ENCODE results near the gene PCLAF. TPM values are rescaled to one million over a fixed set of nuclear protein-coding genes. Genes with fewer than 3 reads are reported as not detected.

The PCLAF gene
- total and polyA plus RNA-seq, 7 experiments from 2014 or later = 0.85 to 58.7 (median 1.2) TPM; not detected in 2

DNA sequence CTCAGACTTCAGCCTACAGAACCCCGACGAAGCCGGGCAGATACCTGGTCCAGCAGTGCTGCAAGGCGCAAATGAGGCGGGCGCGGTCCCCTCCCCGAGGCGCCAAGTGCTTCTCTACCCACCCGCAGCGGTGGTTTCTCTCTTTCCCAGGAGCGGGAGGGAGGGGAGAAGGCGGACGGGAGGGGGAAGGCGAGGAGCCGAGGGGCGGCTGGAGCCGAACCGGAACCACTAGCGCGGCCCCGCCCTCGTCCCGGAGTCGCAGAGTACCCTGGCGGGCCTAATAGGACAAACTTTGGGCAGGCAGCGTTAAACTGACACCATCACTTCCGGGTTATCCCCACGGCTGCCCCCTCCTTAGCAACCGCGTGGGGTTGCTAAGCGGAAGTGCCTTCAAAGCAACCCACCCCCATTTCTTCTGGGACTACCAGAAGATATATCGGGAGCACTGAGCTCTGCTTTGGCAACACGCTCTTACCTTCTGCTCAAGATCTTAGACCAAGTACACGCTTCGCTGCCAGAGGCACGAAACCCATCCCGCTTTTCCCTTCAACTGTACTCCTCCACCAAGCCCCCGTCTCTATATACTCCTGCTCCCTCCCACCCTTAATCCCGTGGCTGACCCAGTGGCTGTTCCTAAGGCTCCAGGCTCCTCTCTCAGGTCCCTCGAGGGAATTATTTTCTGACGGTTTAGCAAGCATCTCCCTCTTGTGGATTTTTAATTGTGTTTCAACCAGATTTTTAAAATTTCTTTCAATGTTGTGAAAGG lies 25.1 kb downstream of the PCLAF start, which contains the start of gene CSNK1G1:
Gene CSNK1G1, minus strand, starts transcription at position 230 of the 766 bp plus-strand sequence. CDS start 55,674 bp downstream, outside the sequence.
- H3K36me3 Mint-ChIP-seq = no peaks in the 10 kb centered on the region
- POLR2A ChIA-PET = interaction anchor here (0.5 to 1.6 kb wide), 6 partner anchors 14 to 351 kb away, joined by 3 to 12 read pairs (median 3); partner anchors contain the start of gene TRIP4
- no peaks in the 10 kb centered on the region for H3K27me3 Mint-ChIP-seq
- CTCF ChIA-PET = interaction anchor here (1.2 kb wide), 1 partner anchor 295 kb away, joined by 3 read pairs; no protein-coding TSS in a partner anchor
- DNase-seq = peak; percentile 73 to 94 (median 89)
- Histone ChIP-seq H3K36me3 (ENCODE audit: control insufficient read depth in 2 of 3, insufficient read depth in 3 of 3, low read length in 3 of 3) (peaks cover 0 to 8% (median 0%) of the 10 kb centered on the region in 3 experiments), H3K4me1 (ENCODE audit: control insufficient read depth in 2 of 2, insufficient read depth in 2 of 2, low read length in 2 of 2) (peaks cover 9 to 10% of the 10 kb centered on the region in 2 donors), H3K27ac (ENCODE audit: low read depth, low read length) (peak within 1 kb of the TSS; percentile 73), H3K27me3 (ENCODE audit: control insufficient read depth in 2 of 2, insufficient read depth in 2 of 2, low read length in 2 of 2) (no peaks in the 10 kb centered on the region), H3K9me3 (ENCODE audit: control insufficient read depth in 2 of 3, low read length in 3 of 3) (no peaks in the 10 kb centered on the region), H3K4me3 (ENCODE audit: low read length) (peak within 1 kb of the TSS; percentile 90)
- peaks cover 14 to 22% (median 18%) of the 10 kb centered on the region in 7 donors for H3K4me1 Mint-ChIP-seq
- intact Hi-C loops (cut with micrococcal nuclease) = loop anchor here (1.0 to 2.0 kb wide), 7 partner anchors 25 to 538 kb away; partner anchors contain the start of genes PCLAF (in 2 of the 2), PPIB (in 2 of the 2), TRIP4 (in 2 of the 2) and CIAO2A (in 1 of the 2)
- peak within 1 kb of the TSS; percentile 78 to 93 (median 92) for H3K27ac Mint-ChIP-seq
- H3K4me3 Mint-ChIP-seq = peak within 1 kb of the TSS; percentile 90 to 97 (median 92)
- peak; percentile 100 for ATAC-seq
- H3K9me3 Mint-ChIP-seq = no peaks in the 10 kb centered on the region

DNA sequence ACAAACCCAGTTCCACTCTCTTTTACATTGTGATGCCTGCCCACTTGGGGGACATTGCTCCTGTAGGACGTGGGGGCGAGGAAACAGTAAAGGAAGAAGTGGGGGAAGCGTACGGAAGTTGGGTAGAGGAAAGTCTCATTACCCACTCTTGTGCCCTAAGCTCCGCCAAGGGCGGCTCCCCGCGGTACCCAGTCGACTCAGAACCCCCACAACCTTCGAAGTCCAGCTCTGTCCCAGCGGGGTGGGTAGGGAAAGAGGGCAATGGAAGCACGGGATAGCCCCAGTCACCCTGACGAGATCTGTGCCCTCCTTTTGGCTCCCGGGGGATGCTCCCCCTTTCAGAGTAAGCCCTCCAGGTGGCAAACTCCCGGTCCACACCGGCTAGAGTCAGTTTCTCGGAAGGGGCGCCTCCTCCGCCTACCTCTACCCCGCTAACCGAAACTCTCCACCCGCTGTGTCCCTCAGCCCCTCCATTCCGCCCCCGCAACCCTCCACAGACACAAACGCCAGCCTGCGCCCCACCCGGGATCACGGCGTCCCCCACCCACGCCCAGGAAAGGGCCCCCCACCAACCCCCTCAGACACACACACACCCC lies 25.8 kb downstream of the PCLAF start:
- DNase-seq (peak in 7 of 9 donors; percentile 3 to 64 (median 15)), ATAC-seq (peak; percentile 23)
- intact Hi-C loops (cut with micrococcal nuclease) = no loop called here
- POLR2A ChIA-PET = interaction anchor here (0.6 to 1.6 kb wide), 3 partner anchors 31 to 101 kb away, joined by 3 to 12 read pairs (median 3); partner anchors contain the start of gene TRIP4
- Mint-ChIP-seq H3K4me1 (peaks cover 14 to 24% (median 20%) of the 10 kb centered on the region in 7 donors), H3K36me3 (no peaks in the 10 kb centered on the region), H3K27ac (peak overlapping the region; percentile 78 to 93 (median 92)), H3K9me3 (no peaks in the 10 kb centered on the region), H3K4me3 (peak overlapping the region; percentile 90 to 97 (median 92)), H3K27me3 (no peaks in the 10 kb centered on the region)
- Histone ChIP-seq H3K9me3 (ENCODE audit: control insufficient read depth in 2 of 3, low read length in 3 of 3) (no peaks in the 10 kb centered on the region), H3K36me3 (ENCODE audit: control insufficient read depth in 2 of 3, insufficient read depth in 3 of 3, low read length in 3 of 3) (peaks cover 0 to 8% (median 0%) of the 10 kb centered on the region in 3 experiments), H3K27ac (ENCODE audit: low read depth, low read length) (peak overlapping the region; percentile 73), H3K4me1 (ENCODE audit: control insufficient read depth in 2 of 2, insufficient read depth in 2 of 2, low read length in 2 of 2) (peaks cover 9 to 10% of the 10 kb centered on the region in 2 donors), H3K27me3 (ENCODE audit: control insufficient read depth in 2 of 2, insufficient read depth in 2 of 2, low read length in 2 of 2) (no peaks in the 10 kb centered on the region), H3K4me3 (ENCODE audit: low read length) (peak overlapping the region; percentile 90)
- CTCF ChIA-PET = interaction anchor here (1.2 kb wide), 1 partner anchor 296 kb away, joined by 3 read pairs; no protein-coding TSS in a partner anchor

- no peak for ATAC-seq
- Mint-ChIP-seq H3K4me1 (peaks cover 14 to 24% (median 20%) of the 10 kb centered on the region in 7 donors), H3K9me3 (no peaks in the 10 kb centered on the region), H3K36me3 (no peaks in the 10 kb centered on the region), H3K4me3 (peak overlapping the region; percentile 90 to 97 (median 92)), H3K27me3 (no peaks in the 10 kb centered on the region), H3K27ac (peak overlapping the region; percentile 65 to 93 (median 92))
- Histone ChIP-seq H3K27me3 (ENCODE audit: control insufficient read depth in 2 of 2, insufficient read depth in 2 of 2, low read length in 2 of 2) (no peaks in the 10 kb centered on the region), H3K36me3 (ENCODE audit: control insufficient read depth in 2 of 3, insufficient read depth in 3 of 3, low read length in 3 of 3) (peaks cover 0 to 8% (median 0%) of the 10 kb centered on the region in 3 experiments), H3K27ac (ENCODE audit: low read depth, low read length) (peak overlapping the region; percentile 73), H3K4me3 (ENCODE audit: low read length) (peak overlapping the region; percentile 90), H3K4me1 (ENCODE audit: control insufficient read depth in 2 of 2, insufficient read depth in 2 of 2, low read length in 2 of 2) (peaks cover 9 to 10% of the 10 kb centered on the region in 2 donors), H3K9me3 (ENCODE audit: control insufficient read depth in 2 of 3, low read length in 3 of 3) (no peaks in the 10 kb centered on the region)
- CTCF ChIA-PET = interaction anchor here (1.2 kb wide), 1 partner anchor 297 kb away, joined by 3 read pairs; no protein-coding TSS in a partner anchor
- DNase-seq = no peak
- intact Hi-C loops (cut with micrococcal nuclease) = no loop called here
- POLR2A ChIA-PET = interaction anchor here (1.6 kb wide), 1 partner anchor 33 kb away, joined by 12 read pairs; the partner anchor contains the start of gene TRIP4
Observed at GRCh38 chr15:64354688-64355344, 26.4 kb downstream of the PCLAF start.

DNA sequence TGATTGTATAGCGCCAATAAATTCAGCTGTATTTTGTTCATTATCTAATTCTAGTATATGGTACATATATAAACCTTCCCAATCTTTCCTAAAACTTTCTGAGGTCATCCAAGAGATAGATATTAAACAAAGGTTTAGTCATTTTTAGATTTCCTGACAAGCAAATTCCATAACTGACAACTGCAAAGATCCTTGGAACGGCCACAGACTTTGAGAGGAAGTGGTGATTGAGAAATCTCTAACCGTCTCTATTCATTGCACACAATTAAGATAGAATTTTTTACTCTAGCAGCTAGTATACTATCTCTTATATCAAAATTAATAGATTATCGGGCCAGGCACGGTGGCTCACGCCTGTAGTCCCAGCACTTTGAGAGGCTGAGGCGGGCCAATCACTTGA lies 30.0 kb downstream of the PCLAF start:
- no peaks in the 10 kb centered on the region for H3K27me3 ChIP-seq (ENCODE audit: control insufficient read depth in 2 of 2, insufficient read depth in 2 of 2, low read length in 2 of 2)
- POLR2A ChIA-PET = interaction anchor here (1.0 kb wide), 1 partner anchor 12 kb away, joined by 3 read pairs; no protein-coding TSS in a partner anchor
- H3K27ac ChIP-seq (ENCODE audit: low read depth, low read length) = no peak overlapping the region
- intact Hi-C loops (cut with micrococcal nuclease) = no loop called here
- no peaks in the 10 kb centered on the region for H3K9me3 ChIP-seq (ENCODE audit: control insufficient read depth in 2 of 3, low read length in 3 of 3)
- H3K27ac Mint-ChIP-seq = no peak overlapping the region
- no peaks in the 10 kb centered on the region for H3K9me3 Mint-ChIP-seq
- peaks cover 9 to 10% of the 10 kb centered on the region in 2 donors for H3K4me1 ChIP-seq (ENCODE audit: control insufficient read depth in 2 of 2, insufficient read depth in 2 of 2, low read length in 2 of 2)
- peaks cover 0 to 12% (median 0%) of the 10 kb centered on the region in 3 experiments for H3K36me3 ChIP-seq (ENCODE audit: control insufficient read depth in 2 of 3, insufficient read depth in 3 of 3, low read length in 3 of 3)
- peaks cover 15 to 30% (median 24%) of the 10 kb centered on the region in 7 donors for H3K4me1 Mint-ChIP-seq
- no peak overlapping the region for H3K4me3 ChIP-seq (ENCODE audit: low read length)
- CTCF ChIA-PET = interaction anchor here (0.6 to 1.2 kb wide), 3 partner anchors 16 to 559 kb away, joined by 3 to 4 read pairs (median 3); no protein-coding TSS in a partner anchor
- peaks cover 3 to 24% (median 5%) of the 10 kb centered on the region in 5 donors for H3K36me3 Mint-ChIP-seq
- no peaks in the 10 kb centered on the region for H3K27me3 Mint-ChIP-seq
- DNase-seq (no peak), ATAC-seq (no peak)
- H3K4me3 Mint-ChIP-seq = no peak overlapping the region

GRCh38 chr15:64349375-64349774 lies 31.9 kb downstream of the PCLAF start:
- ChIA-PET CTCF (interaction anchor here (0.8 kb wide), 1 partner anchor 383 kb away, joined by 4 read pairs; no protein-coding TSS in a partner anchor), POLR2A (interaction anchor here (1.0 kb wide), 1 partner anchor 12 kb away, joined by 3 read pairs; no protein-coding TSS in a partner anchor)
- no peaks in the 10 kb centered on the region for H3K27me3 Mint-ChIP-seq
- H3K4me1 Mint-ChIP-seq = peaks cover 11 to 30% (median 25%) of the 10 kb centered on the region in 7 donors
- H3K27ac Mint-ChIP-seq = no peak overlapping the region
- Histone ChIP-seq H3K9me3 (ENCODE audit: control insufficient read depth in 2 of 3, low read length in 3 of 3) (no peaks in the 10 kb centered on the region), H3K27ac (ENCODE audit: low read depth, low read length) (no peak overlapping the region), H3K27me3 (ENCODE audit: control insufficient read depth in 2 of 2, insufficient read depth in 2 of 2, low read length in 2 of 2) (no peaks in the 10 kb centered on the region), H3K4me1 (ENCODE audit: control insufficient read depth in 2 of 2, insufficient read depth in 2 of 2, low read length in 2 of 2) (peaks cover 0 to 2% of the 10 kb centered on the region in 2 donors), H3K36me3 (ENCODE audit: control insufficient read depth in 2 of 3, insufficient read depth in 3 of 3, low read length in 3 of 3) (peaks cover 0 to 4% (median 0%) of the 10 kb centered on the region in 3 experiments), H3K4me3 (ENCODE audit: low read length) (no peak overlapping the region)
- intact Hi-C loops (cut with micrococcal nuclease) = no loop called here
- ATAC-seq (no peak), DNase-seq (no peak)
- H3K4me3 Mint-ChIP-seq = no peak overlapping the region
- peaks cover 3 to 28% (median 5%) of the 10 kb centered on the region in 5 donors for H3K36me3 Mint-ChIP-seq
- no peaks in the 10 kb centered on the region for H3K9me3 Mint-ChIP-seq
